Stimulated activated naive CD4-positive, alpha-beta T cell (primary cell): ENCODE data around the gene COG5.

ENCODE experiments used
- DNase-seq, 6 experiments: peaks; one replicate each; lab custom pipeline; 2025; lab: John Stamatoyannopoulos, UW

The COG5 gene

DNA sequence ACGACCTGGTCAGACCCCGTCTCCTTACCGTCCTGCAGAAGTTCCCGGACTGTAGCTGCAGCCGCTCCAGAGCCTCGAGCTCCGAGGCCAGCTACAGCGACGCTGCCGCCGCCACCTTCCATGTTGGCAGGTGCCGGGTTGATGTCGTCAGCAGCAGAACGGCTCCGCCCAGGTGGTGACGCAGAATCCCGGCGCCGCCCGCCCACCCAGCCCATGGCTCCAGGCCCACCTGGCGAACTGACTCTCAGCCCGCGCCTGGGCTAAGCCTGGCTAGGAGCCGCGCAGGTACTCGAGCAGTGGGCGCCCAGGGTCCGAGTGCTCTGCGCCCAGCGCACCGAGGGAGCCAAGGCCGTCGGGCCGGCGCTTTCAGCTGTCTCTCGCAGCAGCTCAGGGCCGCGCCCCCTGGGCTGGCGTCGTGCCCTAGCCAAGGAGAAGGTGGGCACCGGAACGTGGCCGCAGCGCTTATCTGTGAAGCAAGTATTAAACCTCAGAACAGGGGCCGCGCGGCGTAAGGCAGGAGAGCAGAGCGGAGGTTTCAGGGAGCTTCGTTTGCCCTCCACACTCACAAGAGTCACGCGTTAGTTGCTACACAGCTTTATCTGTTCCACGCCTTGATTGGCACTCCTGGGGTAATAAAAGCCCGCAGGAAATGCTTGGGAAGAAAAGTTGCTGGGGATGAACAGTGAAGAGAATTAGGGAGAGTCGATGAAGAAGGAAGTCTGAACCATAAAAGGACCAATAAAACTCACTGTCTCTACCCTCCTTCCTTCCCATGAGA is at the start of gene COG5, which contains the start of gene DUS4L:
TSS of gene COG5 (minus strand) at position 146 of the 778 bp plus-strand sequence. CDS start at position 122, 24 bp downstream.
TSS of gene DUS4L (plus strand) at position 197 of the 778 bp plus-strand sequence. CDS start 3,100 bp downstream, outside the sequence.
- peak; percentile 77 to 91 (median 85) for DNase-seq

DNA sequence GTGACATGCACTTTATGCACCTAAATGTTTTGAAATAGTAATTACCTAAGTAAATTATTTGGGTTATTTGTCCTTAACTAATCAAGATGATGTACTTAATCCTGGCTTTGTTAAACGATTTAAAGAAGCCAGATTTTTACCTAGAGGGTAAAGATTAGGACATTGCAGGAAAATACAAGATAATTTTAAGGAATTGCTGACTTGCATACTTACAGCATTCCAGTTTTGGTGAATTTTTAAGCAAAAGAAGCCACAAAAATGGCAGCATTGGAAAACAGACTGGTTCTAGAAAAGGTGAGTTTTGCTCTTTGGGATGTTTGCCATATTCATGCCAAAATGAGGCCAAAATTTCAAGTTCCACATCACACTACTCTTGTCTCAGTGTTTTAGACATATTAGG is 49.7 kb upstream of the COG5 start:
- no peak for DNase-seq

DNA sequence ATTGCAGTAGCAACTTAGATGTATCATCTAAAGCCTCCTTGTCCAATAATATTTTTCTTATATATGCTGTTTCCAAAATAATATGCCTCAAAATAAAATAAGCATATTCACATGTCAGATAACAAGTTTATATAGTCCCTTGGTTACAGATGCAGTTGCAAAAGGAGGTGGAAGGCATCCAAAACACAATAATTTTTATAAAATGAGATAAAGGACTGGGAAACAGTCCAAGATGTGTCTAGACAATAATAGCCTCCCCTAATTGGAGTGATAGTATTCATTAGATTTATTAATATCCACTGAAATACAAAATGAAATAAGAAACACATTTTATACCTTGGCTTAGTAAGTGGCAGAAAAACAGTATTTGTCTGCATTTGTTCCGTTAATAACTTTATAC is 46.6 kb upstream of the COG5 start:
- no peak for DNase-seq

DNA sequence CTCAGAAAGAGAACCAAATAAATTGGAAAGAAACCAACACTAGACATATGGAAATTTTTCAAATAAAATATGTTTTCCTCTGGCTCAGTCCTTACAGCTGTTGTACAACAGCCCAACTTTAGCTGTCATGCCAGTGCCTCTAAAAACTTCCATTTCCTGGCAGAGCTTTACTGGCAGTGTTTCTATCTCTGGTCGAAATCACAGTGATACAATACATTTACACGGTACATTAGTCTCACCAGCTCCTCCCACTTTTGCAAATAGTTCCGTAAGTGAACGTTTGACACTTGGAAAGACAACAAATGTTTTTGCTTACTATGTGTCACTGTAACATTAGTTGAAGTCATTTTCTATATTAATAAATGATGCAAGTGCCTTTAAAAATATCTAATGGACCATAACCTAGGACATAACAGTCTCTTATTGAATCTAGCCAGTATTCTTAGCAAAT is 46.1 kb upstream of the COG5 start:
- no peak for DNase-seq

DNA sequence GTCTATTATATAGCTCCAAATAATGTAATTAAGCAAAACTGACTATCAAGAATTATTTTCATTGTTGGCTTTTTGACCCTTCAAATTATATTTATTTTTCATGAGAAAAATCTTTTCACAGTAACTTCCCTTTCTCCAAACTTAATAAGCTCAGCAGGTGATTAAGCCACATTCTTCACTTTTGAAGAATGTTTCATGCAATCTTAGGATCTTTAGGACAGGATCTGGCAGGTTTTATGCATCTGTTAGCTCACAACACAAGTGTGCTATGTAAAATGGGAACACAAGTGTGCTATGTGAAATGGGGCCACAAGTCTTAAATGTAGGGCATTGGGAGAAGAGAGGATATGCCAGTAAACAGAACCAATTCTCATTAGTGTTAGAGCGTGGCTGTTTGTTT is 42.6 kb upstream of the COG5 start:
- DNase-seq = no peak

DNA sequence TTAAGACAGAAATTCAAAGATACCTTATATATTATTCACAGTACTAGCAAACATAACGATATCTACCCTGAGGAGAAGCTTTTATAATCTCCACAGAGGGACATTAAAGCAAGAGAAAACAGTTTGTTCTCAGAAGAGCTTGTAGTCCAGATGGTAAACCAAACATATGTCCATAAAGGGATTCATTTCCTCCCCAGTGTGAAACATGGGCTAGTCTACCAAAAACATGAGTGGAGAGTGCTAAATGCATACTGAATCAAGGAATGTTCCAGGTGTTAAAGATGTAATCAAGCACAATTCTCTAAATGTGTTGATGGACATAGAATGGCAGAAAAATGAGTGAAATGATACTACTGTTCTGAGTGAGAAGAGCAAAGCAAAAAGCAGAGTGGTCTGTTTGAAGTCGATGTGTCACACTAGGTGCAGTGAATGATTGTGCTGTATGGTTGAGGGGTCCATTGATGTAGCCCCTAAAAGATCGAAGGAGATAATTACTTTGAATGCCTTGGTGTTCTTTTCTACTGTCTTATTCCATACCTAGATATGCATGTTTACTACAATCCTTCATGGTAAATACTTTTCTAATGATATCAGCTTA is 41.6 kb upstream of the COG5 start:
- no peak for DNase-seq

DNA sequence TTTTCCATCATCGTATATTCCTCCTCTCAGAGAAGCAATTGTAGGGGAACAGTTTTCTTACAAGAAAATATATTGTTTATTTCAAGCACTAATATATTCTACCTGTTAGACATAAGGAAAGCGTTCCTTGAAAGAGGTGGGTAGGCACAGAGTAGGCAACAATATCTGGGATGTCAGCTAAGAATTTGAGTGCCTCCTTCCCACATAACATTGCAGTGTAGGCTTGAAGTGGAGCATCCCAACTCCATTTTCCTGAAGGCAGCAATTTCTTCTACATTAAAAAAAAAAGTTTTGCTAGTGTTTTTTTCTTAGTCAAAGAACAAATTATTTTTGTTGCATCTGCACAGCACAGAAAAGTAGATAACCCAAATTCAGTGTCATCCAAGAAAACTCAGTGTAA is 37.1 kb upstream of the COG5 start:
- DNase-seq = no peak

DNA sequence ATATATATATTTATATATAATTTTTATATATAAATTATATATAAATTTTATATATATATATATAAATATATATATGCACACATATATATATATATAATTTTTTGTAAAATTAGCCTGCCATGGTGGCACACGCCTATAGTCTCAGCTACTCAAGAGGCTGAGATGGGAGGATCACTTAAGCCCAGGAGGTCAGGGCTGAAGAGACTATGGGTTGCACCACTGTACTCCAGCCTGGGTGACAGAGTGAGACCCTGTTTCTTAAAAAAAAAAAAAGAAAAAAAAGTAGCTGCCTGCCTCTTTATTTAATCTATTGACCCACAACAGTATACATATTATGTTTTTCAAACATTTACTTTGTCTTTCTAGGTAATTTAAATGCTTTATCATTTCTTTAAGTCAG is 35.5 kb upstream of the COG5 start:
- DNase-seq = no peak

DNA sequence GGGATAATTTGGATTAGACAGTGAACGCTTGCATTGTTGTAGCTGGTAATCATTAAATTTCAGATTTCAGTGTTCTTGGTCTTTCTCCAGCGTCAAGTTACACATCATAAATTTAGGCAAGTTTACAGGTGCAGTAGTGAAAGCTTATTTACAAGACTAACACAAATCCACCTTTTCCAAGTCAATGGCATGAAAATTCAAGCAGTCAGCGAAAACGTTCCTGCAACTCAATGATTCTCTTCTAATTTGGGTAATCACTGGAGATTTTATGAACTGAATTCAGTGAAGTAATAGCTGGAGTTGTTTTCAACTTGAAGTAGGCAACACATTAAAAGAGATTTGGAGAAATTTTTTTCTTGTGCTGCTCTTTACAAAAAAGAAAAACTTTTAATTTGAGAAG is 34.2 kb upstream of the COG5 start:
- DNase-seq = no peak

DNA sequence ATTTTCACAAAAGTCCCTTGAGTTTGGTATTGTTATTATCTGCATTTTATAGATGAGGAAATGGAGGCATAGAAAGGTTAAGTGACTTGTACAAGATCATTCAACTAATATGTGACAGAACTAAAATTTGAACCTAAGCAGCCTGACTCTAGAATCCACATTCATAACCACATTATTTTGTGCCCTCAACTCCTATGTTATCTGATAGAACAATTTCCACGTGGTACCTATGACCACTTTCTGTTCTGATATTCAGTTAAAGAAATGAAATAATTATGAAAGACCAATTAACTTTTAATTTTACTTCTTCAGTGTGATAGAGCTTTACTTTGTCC is 33.8 kb upstream of the COG5 start:
- no peak for DNase-seq

DNA sequence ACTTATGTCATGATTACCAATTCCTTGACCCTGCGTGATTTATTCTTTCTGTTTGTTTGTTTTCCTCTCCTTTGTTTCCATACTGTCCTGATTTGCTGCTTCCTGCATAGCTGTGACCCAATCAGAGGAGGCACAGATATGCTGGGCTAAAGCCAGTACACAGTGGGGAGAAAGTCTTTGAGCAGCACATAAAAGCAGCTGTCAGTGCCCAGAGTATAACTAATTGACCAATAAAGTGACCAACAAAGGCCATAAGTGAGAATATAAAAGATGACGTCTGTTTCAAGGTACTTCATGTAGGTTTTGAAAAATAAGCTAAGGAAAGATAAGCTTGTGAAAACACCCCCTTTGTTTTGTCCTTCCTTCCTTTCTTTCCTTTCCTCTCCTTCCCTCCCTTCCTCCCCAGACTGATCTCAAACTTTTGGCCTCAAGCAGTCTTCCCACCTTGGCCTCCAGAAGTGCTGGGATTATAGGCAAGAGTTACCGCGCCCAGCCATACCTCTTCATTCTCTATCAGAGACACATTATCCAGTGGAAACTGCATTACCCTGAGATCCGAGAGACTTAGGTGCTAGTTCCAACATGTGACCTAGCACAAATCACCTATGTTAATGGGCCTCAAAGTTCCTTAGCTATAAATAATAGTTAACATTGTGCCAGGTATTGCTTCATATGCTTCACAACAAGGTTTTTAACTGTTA is 33.3 kb upstream of the COG5 start:
- no peak for DNase-seq

DNA sequence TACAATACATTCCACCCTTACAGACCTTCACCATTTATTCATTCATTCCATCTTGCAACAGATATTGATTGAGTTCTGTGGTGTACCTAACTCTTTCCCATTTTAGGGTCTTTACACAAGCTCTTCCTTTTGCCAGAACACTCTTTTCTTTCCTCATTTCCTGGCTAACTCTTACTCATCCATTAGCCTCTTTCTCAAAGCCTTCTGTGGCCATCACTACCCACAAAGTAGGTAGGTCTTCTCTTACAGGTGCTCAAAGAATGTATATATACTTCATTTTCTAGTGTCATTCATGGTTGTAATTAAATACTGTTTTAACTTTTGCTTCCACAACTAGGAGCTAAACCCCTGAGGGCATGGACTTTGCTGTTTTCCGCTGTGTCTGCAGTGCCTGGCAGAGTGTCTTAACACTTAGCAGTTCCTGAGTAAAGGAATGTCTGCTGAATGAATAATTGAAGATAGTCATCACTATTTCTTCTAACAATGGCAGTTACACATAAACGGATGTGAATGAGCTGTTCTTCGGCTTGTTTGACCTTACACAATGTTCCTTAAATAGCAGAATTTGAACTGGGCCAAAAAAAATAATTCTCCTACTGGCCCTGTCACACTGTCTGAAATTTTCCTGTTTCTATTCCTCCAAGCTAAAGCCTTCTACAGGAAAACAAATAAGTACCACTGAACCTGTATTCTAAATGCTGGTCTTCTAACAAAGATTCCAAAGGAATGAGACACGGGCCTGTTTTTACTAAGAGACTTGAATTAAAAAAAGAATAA is 31.4 kb upstream of the COG5 start:
- no peak for DNase-seq

DNA sequence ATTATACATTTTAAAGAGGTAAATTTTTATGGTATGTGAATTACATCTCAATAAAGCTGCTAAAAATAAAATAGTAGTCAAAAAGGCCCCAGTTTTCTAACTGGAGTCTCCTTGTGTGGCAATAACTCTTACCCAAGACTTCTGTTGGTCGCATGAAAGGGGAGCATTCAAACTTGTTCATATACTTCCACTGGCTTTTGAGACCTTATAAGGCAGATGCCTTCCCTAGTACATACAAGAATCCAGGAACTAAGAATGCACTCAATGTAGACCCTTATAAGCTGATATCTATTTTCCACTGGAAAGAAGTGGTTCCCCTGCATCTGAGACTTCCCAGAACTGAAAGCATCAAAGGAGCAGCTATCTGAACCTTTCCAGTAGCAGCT is 29.3 kb upstream of the COG5 start:
- no peak for DNase-seq

DNA sequence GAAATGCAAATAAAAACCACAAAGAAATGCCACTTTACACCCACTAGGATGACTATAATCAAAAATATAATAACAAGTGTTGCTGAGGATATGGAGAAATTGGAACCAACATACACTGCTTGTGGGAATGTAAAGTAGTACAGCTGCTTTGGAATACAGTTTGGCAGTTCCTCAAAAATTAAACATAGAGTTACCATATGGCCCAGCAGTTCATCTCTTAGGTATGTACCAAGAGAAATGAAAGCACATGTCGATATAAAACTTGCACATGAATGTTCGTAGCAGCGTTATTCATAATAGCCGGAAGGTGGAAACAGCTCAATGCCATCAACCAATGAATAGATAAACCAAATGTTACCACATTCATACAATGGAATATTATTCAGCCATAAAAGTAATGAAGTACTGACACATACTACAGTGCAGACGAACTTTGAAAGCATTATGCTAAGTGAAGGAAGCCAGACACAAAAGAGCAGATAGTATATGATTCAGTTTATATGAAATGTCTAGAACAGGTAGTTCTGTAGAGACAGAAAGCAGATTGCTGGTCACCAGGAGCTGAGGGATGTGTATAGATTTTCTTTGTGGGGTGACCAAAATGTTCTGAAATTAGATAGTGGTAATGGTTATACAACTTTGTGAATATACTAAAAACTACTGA is 28.8 kb upstream of the COG5 start:
- no peak for DNase-seq

DNA sequence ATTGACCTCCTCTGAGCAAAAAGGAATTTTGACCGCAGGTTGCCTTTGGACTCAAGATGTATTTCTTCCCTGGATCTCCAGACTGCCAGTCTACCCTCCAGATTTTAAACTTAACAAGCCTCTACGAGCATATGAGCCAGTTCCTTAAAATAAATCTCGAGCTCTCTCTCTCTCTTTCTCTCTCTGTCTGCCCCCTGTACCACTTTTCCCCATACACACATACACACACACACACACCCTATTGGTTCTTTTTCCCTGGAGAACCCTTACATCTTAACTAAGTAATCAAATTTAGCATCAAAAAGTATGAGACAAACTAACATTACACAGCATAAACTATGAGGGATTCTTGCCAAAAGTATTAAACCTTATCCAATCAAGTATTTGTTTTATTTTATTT is 27.7 kb upstream of the COG5 start:
- no peak for DNase-seq

DNA sequence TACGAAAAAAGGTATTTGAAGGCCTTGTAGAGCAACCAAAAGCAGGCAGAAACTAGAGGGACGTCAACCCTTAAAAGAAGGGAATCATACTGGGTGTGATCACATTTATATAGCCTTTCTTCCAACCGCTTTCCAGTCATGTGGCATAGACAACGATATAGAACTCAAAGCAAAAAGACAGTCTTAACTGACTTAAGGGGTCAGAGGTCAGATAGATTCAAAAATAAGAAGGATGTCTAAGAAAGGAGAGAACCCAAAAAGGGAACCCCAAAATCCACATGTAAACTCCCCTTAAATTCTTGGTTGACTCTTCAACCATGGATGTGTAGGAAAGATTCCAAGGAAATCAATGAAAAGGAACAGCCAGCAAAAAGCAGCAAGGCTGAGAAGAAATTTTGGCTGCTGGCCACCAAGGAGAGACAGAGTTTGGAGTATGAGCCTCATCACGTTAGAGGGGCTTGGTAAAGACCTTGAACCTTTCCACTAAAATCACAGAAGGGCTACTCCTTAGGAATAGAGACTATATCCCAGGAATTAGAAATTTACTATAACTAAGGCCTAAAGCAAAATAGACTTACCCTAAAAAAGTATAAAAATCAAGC is 24.9 kb upstream of the COG5 start:
- no peak for DNase-seq

DNA sequence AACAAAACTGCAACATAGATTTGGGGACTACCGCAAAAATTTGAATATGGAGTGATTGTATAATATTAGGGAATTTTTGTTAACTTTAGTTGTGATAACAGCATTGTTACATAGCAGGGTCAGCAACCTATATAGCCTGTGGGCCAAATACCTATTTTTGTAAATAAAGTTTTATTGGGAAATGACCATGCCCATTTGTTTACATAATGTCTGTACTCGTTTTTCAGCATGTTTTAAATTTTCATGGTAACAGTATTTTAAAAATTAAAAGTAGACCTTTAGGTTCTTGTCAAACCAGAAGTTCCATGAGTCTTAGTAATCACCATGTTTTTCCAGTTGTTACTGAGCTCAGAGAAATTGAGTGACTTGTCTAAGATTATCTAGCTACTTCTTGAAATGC is 21.0 kb upstream of the COG5 start:
- DNase-seq = no peak

DNA sequence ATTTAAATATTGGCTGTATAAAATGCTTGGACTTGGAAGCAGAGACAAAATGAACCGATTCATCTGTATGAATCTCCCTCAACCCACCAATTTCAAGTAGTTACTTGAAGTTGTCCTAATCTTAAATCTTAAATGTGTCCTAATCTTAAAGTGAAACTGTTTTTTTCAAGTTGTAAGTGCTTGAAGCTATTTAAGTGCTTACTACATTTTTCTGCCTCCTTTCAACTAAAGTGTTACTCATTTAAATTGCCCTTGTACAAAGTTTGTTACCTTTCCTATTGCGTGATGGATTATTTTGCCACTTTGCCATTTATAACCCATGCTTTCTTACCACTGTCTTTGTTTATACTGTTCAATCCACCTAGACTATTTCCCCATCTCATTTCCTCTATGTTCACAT is 19.2 kb upstream of the COG5 start:
- no peak for DNase-seq

DNA sequence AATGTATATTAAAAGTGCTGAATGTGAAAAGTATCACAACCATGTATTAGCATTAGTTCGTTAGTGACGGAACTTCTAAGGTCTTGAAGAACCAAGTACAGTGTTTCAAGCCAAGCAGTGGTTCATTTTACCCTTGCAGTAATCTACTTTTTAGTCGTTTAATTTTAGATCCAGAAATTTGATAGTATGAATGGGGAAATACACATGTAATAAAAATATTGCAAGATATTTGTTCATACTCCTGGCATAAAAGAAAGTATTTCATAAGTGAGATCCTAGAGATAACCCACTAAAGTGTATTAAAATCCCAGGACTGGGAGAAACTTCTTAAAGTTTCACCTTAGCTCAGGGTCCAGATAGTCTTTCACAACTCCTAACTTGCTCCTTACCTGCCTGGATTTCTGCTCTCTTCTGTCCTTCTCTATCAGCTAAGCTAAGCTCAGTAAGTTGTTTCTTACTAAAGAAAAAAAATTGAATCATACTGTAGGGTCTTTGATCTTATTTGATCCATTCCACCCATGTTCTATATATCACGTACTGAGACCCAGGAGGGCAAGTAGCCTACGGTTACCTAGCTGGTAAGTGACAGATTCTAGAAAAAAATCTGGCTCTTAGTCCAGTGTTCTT is 17.8 kb upstream of the COG5 start:
- no peak for DNase-seq

DNA sequence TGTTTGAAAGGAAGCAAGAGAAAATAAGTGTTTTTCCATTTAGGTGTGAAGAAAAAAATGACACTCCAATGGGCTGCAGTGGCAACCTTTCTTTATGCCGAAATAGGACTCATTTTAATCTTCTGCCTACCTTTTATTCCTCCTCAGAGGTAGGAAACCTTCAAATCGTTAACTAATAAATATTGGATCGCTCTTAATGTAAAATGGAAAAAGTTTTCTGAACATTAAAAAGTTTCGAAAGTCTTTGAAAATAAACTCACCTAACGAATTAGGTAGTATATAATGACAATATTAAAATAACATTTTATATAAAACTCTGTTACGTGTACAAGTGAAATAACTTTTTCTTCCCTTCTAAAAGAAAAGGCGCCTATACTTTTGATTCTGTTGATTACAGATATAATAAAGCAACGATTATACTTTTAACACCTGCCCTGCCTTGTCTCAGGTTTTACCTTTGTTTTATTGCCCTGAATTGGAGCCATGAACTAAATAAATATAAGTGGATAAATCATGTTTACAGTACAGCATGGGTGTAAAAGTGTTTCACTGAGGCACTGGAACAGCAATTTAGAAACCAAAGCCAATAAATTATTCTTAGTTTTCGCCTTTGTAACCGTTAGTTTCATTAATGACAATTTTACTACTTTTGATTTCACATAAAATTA is 17.1 kb upstream of the COG5 start:
- no peak for DNase-seq
